SU-DHL-6 (cell line): ENCODE results near the gene PYDC1.
"Not testable (repeated sequence)": the region's sequence is repeated elsewhere in the genome, so short reads cannot be mapped to it uniquely, and the experiment has no call there.

Experiments used
- EZH2phosphoT487 ChIP-seq: fragments of 200-600 bp; sonication (generic), shearing (Covaris generic); conservative IDR thresholded peaks from 2 replicates; pipeline ENCODE4 v1.6.1; 2018; ENCODE audit warnings: mild to moderate bottlenecking, antibody characterized with exemption, low read length, moderate library complexity, mixed read lengths
- TF ChIP-seq, protein P1 (sequence below): fragments of 200-600 bp; sonication (generic); IDR thresholded peaks from one replicate; pipeline ENCODE4 v1.5.1; 2017; ENCODE audit warnings: antibody characterized with exemption, mild to moderate bottlenecking, low read length, moderate library complexity; ENCODE audit not compliant: insufficient read depth, poor library complexity, severe bottlenecking

DNA sequence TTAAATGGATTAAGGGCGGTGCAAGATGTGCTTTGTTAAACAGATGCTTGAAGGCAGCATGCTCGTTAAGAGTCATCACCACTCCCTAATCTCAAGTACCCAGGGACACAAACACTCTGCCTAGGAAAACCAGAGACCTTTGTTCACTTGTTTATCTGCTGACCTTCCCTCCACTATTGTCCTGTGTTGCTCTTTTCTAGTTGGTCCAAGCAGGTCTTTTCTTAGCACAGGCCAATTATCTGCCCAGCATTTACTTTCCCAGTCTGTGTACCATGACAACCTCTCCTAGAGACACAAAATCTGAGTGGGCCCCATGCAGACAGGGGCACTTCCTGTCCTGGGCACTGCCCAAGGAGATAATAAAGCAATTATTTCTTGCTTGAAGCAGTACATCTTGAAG is 46.9 kb downstream of the PYDC1 start:
- TF ChIP-seq, protein P1, sequence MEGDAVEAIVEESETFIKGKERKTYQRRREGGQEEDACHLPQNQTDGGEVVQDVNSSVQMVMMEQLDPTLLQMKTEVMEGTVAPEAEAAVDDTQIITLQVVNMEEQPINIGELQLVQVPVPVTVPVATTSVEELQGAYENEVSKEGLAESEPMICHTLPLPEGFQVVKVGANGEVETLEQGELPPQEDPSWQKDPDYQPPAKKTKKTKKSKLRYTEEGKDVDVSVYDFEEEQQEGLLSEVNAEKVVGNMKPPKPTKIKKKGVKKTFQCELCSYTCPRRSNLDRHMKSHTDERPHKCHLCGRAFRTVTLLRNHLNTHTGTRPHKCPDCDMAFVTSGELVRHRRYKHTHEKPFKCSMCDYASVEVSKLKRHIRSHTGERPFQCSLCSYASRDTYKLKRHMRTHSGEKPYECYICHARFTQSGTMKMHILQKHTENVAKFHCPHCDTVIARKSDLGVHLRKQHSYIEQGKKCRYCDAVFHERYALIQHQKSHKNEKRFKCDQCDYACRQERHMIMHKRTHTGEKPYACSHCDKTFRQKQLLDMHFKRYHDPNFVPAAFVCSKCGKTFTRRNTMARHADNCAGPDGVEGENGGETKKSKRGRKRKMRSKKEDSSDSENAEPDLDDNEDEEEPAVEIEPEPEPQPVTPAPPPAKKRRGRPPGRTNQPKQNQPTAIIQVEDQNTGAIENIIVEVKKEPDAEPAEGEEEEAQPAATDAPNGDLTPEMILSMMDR, result not testable (repeated sequence)
- TF ChIP-seq EZH2phosphoT487, result not testable (repeated sequence)
